ENCODE results near the gene DYNLT4. TPM values are rescaled to one million over a fixed set of nuclear protein-coding genes. Genes with fewer than 3 reads are reported as not detected.
"Not testable (repeated sequence)": the region's sequence is repeated elsewhere in the genome, so short reads cannot be mapped to it uniquely, and the experiment has no call there.

DYNLT4 gene
- total RNA-seq, 1 experiment from 2014 or later, result not detected

DNA sequence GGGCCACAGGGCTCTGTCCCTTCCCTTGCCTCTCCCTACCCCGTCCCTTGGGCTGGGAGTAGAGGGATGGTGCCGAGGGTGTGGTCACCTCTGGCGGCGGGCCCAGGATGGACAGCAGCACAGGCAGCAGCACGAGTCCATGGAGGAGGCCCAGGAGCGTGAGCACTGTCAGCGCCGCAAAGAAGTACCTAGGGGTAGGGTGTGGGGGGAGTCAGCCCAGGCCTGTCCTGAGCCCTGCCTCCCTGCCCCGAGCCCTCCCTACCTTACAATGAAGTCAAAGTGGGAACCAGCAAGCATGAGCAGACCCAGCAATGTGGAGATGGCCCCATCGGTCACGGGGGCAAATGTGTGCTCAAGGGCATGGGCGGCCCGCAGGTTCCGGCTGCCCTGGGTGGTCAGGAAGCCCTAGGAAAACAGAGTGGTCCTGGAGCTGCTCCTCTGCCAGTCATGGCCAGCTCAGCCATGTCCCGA is 15.9 kb upstream of the DYNLT4 start:
- Histone ChIP-seq H3K4me3 (no peak overlapping the region), H3K27me3 (replicated peaks) (no peaks in the 10 kb centered on the region), H3K9me3 (replicated peaks) (no peaks in the 10 kb centered on the region), H3K36me3 (peaks cover 7% of the 10 kb centered on the region), H3K27ac (no peak overlapping the region), H3K4me1 (replicated peaks) (peaks cover 18% of the 10 kb centered on the region)
- DNase-seq (ENCODE audit: low read depth in 1 of 2, low spot score in 2 of 2), result no peak

DNA sequence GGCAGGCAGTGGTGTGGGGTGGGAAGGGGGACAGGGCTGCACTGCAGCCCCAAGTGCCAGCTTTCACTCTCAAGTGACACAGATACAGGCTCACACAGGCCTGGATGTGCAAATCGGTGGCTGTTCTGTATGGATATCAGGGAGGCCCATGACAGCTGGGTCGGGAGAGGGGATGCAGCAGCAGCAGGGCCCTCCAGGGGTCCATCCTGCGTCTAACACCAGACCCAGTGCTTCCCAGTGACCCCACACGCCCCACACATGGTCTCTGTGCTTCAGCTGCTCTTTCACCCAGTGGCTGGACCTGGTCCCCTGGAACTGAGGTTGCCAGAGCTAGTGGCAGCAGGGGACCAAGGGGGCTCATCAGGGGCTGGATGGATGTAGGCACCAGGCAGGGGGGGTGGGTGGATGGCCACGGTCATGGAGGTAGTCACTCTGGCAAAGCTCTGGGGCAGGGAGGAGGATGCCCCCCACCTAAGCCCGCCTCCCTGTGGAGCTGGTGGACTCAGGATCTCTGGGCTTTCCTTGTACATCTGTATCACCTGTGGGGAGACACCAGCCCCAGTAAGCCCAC is 15.1 kb upstream of the DYNLT4 start:
- DNase-seq (ENCODE audit: low read depth in 1 of 2, low spot score in 2 of 2), result no peak
- peaks cover 18% of the 10 kb centered on the region for H3K4me1 ChIP-seq (replicated peaks)
- H3K4me3 ChIP-seq, result no peak overlapping the region
- H3K27ac ChIP-seq, result no peak overlapping the region
- H3K36me3 ChIP-seq, result peaks cover 7% of the 10 kb centered on the region
- H3K27me3 ChIP-seq (replicated peaks), result no peaks in the 10 kb centered on the region
- no peaks in the 10 kb centered on the region for H3K9me3 ChIP-seq (replicated peaks)

GRCh38 chr1:44821240-44821715 is 14.1 kb upstream of the DYNLT4 start:
- H3K4me1 ChIP-seq (replicated peaks), result peaks cover 18% of the 10 kb centered on the region
- no peak for DNase-seq (ENCODE audit: low read depth in 1 of 2, low spot score in 2 of 2)
- H3K27ac ChIP-seq, result no peak overlapping the region
- H3K4me3 ChIP-seq, result no peak overlapping the region
- peaks cover 3% of the 10 kb centered on the region; the same call in 1 of the 2 replicates for H3K36me3 ChIP-seq
- H3K9me3 ChIP-seq (replicated peaks), result no peaks in the 10 kb centered on the region
- no peaks in the 10 kb centered on the region for H3K27me3 ChIP-seq (replicated peaks)

- Histone ChIP-seq H3K27ac (peak overlapping the region; percentile 100), H3K4me1 (replicated peaks) (peaks cover 19% of the 10 kb centered on the region), H3K9me3 (replicated peaks) (no peaks in the 10 kb centered on the region), H3K4me3 (peak overlapping the region; percentile 21), H3K27me3 (replicated peaks) (no peaks in the 10 kb centered on the region), H3K36me3 (0 out of 2 replicates have a peak, but pooled peaks cover 3% of the 10 kb centered on the region)
- DNase-seq (ENCODE audit: low read depth in 1 of 2, low spot score in 2 of 2), result no peak
These were observed 13.4 kb upstream of the DYNLT4 start for GRCh38 chr1:44820328-44821239.

DNA sequence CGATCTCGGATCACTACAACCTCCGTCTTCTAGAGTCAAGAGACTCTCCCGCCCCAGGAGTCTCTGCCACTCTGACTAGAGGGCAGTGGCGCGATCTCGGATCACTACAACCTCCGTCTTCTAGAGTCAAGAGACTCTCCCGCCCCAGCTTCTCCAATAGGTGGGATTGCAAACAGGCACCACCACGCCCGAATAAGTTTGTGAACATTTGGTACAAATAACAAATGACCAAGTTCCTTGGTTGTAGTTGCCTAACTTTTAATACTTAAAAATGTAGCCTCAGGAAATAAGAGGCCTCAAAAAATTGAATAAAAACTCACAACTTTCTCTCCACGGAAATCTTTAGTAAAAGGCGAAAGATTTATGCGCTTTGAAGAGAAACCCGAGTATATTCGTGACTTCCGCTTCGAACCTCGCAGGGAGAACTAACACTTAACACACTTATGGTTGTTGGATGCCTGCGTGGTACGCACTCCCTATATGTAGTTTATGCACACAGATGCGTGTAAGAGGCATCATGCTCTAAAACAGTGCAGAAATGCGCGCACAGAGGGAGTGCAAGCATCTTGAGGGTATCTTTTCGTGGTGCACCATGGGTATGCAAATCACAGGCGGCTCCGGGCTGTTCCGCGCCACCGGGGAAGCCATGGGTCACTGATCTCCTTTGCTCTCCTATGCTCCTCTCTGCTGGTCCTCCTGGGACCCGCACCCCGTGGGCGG is 12.6 kb upstream of the DYNLT4 start:
- Histone ChIP-seq H3K9me3 (replicated peaks) (no peaks in the 10 kb centered on the region), H3K4me1 (replicated peaks) (peaks cover 26% of the 10 kb centered on the region), H3K4me3 (peak overlapping the region; percentile 21), H3K27me3 (replicated peaks) (no peaks in the 10 kb centered on the region), H3K27ac (peak overlapping the region; percentile 100), H3K36me3 (0 out of 2 replicates have a peak, but pooled peaks cover 3% of the 10 kb centered on the region)
- DNase-seq (ENCODE audit: low read depth in 1 of 2, low spot score in 2 of 2), result peak; percentile 91 to 93

DNA sequence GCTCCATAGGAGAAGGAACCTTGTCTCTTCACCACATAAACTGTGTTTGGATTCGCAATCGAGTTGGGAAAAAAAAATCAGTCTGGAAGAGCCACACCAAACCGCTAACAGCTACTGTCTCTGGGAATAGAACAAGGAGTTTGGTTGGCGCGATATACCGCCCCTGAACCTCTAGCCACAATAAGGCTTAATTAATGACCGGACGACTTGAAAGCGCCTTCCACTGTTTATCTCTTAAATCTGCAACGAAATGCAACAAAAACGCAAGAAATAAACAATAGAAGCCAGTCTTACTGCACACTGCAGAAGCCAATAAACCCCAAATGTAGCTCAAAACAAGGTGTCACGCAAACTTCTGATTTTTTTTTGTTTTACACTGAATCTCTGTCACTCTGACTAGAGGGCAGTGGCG is 12.1 kb upstream of the DYNLT4 start:
- H3K27ac ChIP-seq, result peak overlapping the region; percentile 25
- H3K9me3 ChIP-seq (replicated peaks), result no peaks in the 10 kb centered on the region
- no peak for DNase-seq (ENCODE audit: low read depth in 1 of 2, low spot score in 2 of 2)
- H3K4me1 ChIP-seq (replicated peaks), result peaks cover 26% of the 10 kb centered on the region
- H3K4me3 ChIP-seq, result peak overlapping the region; percentile 7
- H3K27me3 ChIP-seq (replicated peaks), result no peaks in the 10 kb centered on the region
- 0 out of 2 replicates have a peak, but pooled peaks cover 3% of the 10 kb centered on the region for H3K36me3 ChIP-seq

DNA sequence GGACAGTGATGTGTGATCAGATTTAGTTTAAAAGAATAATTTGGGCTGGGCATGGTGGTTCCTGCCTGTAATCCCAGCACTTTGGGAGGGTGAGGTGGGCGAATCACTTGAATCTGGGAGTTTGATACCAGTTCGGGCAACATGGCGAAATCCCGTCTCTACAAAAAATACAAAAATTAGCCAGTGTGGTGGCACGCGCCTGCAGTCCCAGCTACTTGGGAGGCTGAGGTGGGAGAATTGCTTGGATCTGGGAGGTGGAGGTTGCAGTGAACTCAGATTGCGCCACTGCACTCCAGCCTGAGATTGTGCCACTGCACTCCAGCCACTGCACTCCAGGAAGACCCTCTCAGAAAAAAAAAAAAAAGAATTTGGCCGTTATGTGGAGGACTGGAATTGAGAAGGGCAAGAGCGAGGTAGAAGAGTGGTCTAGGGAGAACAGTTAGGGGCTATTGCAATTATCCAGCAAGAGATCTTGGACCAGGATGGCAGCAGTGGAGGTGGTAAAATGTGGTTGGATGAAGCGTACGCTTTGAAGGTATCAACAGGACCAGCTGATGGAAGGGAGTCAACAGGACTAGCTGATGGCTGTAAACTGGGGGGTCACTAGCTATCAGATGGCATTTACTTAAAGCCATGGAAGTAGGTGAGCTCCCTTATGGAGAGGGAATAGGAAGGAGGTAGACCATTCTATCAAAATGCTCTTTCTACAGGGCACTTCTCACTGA is 10.8 kb upstream of the DYNLT4 start:
- Histone ChIP-seq H3K9me3 (replicated peaks) (no peaks in the 10 kb centered on the region), H3K27me3 (replicated peaks) (no peaks in the 10 kb centered on the region), H3K36me3 (peaks cover 7% of the 10 kb centered on the region; the same call in 1 of the 2 replicates), H3K27ac (no peak overlapping the region), H3K4me3 (no peak overlapping the region), H3K4me1 (replicated peaks) (peaks cover 26% of the 10 kb centered on the region)
- no peak for DNase-seq (ENCODE audit: low read depth in 1 of 2, low spot score in 2 of 2)

DNA sequence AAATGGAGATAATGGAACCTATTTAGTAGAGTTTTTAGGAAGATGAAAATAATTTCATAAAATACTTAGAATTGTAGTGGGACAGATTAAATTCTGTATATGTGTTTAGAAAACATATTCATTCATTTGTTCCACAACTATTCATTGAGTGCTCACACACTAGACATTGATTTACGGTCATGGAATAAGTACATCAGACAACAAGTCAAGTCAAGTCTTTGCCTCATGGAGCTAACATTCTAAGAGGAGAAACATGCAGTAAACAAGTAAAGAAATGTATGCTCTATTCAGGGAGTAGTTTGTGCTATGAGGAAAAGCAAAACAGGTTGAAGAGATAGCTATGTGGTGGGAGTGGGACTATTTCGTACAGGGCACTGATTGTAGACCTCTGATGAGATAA is 10.2 kb upstream of the DYNLT4 start:
- DNase-seq (ENCODE audit: low read depth in 1 of 2, low spot score in 2 of 2), result no peak
- no peak overlapping the region for H3K4me3 ChIP-seq
- peaks cover 26% of the 10 kb centered on the region for H3K4me1 ChIP-seq (replicated peaks)
- no peak overlapping the region for H3K27ac ChIP-seq
- H3K9me3 ChIP-seq (replicated peaks), result no peaks in the 10 kb centered on the region
- H3K36me3 ChIP-seq, result peaks cover 6% of the 10 kb centered on the region; the same call in 1 of the 2 replicates
- no peaks in the 10 kb centered on the region for H3K27me3 ChIP-seq (replicated peaks)

- H3K27me3 ChIP-seq (replicated peaks); H3K36me3 ChIP-seq; H3K4me3 ChIP-seq; H3K27ac ChIP-seq; DNase-seq (ENCODE audit: low read depth in 1 of 2, low spot score in 2 of 2); H3K9me3 ChIP-seq (replicated peaks): not testable (repeated sequence)
- peaks cover 36% of the 10 kb centered on the region for H3K4me1 ChIP-seq (replicated peaks)
These were observed 8.8 kb upstream of the DYNLT4 start for GRCh38 chr1:44815926-44816325.

DNA sequence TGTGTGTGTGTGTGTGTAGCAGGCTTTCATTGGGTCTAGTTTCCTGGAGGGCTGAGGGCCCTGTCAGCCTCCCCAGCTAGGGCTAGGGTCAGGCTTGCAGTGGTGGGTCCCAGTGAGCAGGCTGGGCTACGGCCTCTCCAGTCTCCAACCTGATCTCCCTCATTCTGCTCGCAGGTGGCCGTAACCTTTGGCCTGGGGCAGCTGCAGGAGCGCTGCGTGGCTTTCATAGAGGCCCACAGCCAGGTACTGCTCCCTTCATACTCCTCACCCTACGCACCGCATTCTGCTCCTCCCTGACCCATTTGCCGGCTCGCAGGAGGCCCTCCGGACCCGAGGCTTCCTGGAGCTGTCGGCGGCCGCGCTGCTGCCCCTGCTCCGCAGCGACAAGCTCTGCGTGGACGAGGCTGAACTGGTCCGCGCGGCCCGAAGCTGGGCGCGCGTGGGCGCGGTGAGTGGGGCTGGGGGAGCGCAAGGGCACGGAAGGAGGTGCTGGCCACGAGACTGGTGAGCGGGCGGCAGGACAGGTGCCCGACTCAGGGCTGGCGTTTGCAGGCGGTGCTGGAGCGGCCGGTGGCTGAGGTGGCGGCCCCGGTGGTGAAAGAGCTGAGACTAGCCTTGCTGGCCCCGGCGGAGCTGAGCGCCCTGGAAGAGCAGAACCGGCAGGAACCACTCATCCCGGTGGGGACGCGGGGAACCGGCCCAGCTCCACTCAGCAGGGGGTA is 5.8 kb upstream of the DYNLT4 start:
- H3K9me3 ChIP-seq (replicated peaks), result no peaks in the 10 kb centered on the region
- DNase-seq (ENCODE audit: low read depth in 1 of 2, low spot score in 2 of 2), result no peak
- no peak overlapping the region for H3K27ac ChIP-seq
- no peaks in the 10 kb centered on the region for H3K27me3 ChIP-seq (replicated peaks)
- peaks cover 41% of the 10 kb centered on the region for H3K4me1 ChIP-seq (replicated peaks)
- H3K36me3 ChIP-seq, result peaks cover 6% of the 10 kb centered on the region; the same call in 1 of the 2 replicates
- H3K4me3 ChIP-seq, result no peak overlapping the region

- DNase-seq (ENCODE audit: low read depth in 1 of 2, low spot score in 2 of 2), result no peak
- peaks cover 58% of the 10 kb centered on the region for H3K4me1 ChIP-seq (replicated peaks)
- H3K36me3 ChIP-seq, result peaks cover 14% of the 10 kb centered on the region
- no peak overlapping the region for H3K27ac ChIP-seq
- H3K9me3 ChIP-seq (replicated peaks), result no peaks in the 10 kb centered on the region
- H3K4me3 ChIP-seq, result no peak overlapping the region
- no peaks in the 10 kb centered on the region for H3K27me3 ChIP-seq (replicated peaks)
These were observed 4.1 kb upstream of the DYNLT4 start for GRCh38 chr1:44811234-44811633.

DNA sequence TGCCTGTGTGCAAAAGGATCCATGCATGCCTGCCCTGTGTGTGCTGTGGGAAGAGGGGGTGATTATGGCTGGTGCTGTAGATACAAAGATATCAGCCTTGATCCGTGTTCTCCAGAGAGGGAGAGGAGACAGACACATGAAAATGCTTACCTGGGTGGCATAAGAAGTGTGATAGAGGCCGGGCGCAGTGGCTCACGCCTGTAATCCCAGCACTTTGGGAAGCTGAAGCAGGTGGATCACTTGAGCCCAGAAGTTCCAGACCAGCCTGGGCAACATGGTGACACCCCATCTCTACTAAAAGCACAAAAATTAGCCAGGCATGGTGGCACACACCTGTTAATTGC is 3.6 kb upstream of the DYNLT4 start:
- not testable (repeated sequence) for H3K4me3 ChIP-seq; H3K27ac ChIP-seq; H3K9me3 ChIP-seq (replicated peaks); H3K27me3 ChIP-seq (replicated peaks); DNase-seq (ENCODE audit: low read depth in 1 of 2, low spot score in 2 of 2)
- H3K4me1 ChIP-seq (replicated peaks), result peaks cover 63% of the 10 kb centered on the region
- H3K36me3 ChIP-seq, result peaks cover 19% of the 10 kb centered on the region
